ENCODE measurements around the gene MORN1.

GRCh38 chr1:2415801-2416208 is 24.5 kb upstream of the MORN1 start:
- no peak for TF ChIP-seq POLR2AphosphoS5 (IDR thresholded peaks at IDR 0.05; ENCODE audit: low read depth, low read length)
- no peak for TF ChIP-seq POLR2A (IDR thresholded peaks at IDR 0.05; ENCODE audit: low read depth, low read length)

Data from GM12892 (cell line).